RPMI7951 (cell line): ENCODE data around the gene FAM3A. TPM values are rescaled to one million over a fixed set of nuclear protein-coding genes. Genes with fewer than 3 reads are reported as not detected.
A peak's percentile ranks its signal among the peaks of the same experiment; 100 is the strongest.

Experiments used
- DNase-seq: peaks from one replicate; pipeline ENCODE4 v3.0.0-alpha.2; 2012; ENCODE audit warnings: low read depth
- total RNA-seq: library from RNA; depleted of rRNA; stranded (reverse); fragments of >200 nt; shearing (Covaris generic); gene quantifications from 2 replicates; pipeline ENCODE4 v1.2.3, GENCODE V29; 2014

Gene FAM3A
- total RNA-seq, 1 experiment from 2014 or later = 22.3 TPM

- peak; percentile 65 for DNase-seq
These were observed 18.7 kb upstream of the FAM3A start for GRCh38 chrX:154534526-154535322.

GRCh38 chrX:154532690-154533089 lies 16.7 kb upstream of the FAM3A start:
- DNase-seq = no peak

- no peak for DNase-seq
These were observed 15.6 kb upstream of the FAM3A start for GRCh38 chrX:154531626-154532025.

DNA sequence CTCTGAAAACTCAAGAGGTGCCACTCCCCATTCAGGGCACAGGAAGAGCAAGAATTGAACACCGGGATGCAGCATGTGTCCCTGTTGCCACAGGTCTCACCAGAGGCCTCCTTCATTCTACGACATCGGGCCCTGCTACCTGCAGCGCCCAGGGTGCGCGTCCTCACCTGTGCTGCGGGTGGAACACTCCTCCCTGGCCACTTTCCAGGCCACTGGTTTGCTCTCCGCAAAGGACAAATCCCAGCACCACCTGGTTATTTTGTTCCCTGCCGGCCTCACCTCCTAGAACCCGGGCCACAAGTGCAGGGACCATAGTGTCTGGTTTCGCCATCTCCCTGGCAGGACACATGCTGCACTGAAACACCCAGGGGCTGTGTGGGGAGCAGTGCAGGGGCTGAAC lies 14.3 kb upstream of the FAM3A start:
- no peak for DNase-seq

GRCh38 chrX:154529206-154529612 lies 13.2 kb upstream of the FAM3A start:
- no peak for DNase-seq

GRCh38 chrX:154526901-154527675 lies 11.1 kb upstream of the FAM3A start:
- DNase-seq = peak; percentile 66

- no peak for DNase-seq
These were observed 9.8 kb upstream of the FAM3A start for GRCh38 chrX:154525606-154526490.

DNA sequence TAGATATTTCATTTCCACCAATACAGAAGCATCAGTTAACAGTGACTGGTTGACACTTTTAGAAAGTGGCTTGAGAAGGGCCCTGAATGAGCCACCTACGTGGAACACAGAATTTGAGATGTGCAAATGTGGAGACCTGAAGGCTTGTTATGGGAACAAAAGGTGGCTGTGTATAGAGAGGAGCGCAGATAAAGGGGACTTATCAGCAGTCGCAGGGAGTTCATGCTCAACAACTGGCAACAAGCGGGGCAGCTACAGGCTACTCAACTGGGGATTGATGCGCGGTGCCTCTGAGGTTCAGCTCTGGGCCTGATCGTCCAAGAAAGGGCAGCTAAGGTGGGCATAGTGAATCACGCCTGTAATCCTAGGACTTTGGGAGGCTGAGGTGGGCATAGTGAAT lies 3.4 kb upstream of the FAM3A start:
- no peak for DNase-seq

- DNase-seq = no peak
These were observed 1.2 kb upstream of the FAM3A start for GRCh38 chrX:154517101-154517781.

GRCh38 chrX:154516656-154517100 lies 646 bp upstream of the FAM3A start:
- DNase-seq = no peak

- no peak for DNase-seq
These were observed 704 bp downstream of the FAM3A start for GRCh38 chrX:154515090-154515965.

DNA sequence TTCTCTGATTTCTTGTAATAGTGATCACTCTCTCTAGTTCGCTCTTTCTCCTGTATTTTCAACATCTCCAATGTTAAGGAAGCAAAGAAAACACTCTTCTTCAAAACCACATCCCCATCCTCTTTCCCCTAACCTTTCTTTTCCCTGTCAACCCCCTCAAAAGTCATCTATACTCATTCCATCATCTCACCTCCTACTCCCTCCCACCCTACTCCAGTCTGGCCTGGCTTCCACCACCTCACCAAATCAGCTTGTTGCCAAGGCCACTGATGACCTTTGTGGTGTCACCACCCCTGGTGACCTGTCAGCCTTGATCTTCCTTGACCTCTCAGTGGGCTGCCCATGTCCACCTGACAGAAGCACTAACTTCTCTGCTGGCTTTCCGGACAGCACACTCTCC lies 2.3 kb downstream of the FAM3A start:
- no peak for DNase-seq

DNA sequence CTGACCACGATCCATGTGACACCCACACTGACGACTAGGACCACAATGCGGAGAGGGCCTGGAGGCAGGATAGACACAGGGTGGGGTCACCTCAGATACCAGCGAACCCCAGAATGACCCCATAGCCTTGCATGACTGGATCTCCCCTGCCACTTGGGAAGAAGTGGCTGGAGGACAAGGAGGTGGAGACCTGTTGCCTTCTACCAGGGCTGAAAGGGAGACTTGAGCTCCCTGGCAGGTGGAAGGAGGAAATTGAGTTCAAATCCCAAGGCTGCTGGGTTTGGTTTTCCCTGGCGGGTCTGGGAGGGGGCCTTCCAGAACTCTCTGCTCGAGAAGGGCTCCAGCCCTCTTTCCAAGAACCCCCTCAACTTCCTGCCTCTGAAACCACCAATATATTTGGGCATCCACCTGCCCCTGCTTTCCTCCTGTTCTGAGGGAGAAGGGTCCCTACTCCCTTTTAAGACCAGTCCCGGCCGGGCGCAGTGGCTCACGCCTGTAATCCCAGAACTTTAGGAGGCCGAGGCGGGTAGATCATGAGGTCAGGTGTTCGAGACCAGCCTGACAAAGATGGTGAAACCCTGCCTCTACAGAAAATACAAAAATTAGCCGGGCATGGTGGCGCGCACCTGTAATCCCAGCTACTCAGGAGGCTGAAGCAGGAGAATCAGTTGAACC lies 3.0 kb downstream of the FAM3A start:
- no peak for DNase-seq

GRCh38 chrX:154511761-154512160 lies 4.3 kb downstream of the FAM3A start:
- no peak for DNase-seq

GRCh38 chrX:154509455-154509854 lies 6.6 kb downstream of the FAM3A start:
- no peak for DNase-seq

DNA sequence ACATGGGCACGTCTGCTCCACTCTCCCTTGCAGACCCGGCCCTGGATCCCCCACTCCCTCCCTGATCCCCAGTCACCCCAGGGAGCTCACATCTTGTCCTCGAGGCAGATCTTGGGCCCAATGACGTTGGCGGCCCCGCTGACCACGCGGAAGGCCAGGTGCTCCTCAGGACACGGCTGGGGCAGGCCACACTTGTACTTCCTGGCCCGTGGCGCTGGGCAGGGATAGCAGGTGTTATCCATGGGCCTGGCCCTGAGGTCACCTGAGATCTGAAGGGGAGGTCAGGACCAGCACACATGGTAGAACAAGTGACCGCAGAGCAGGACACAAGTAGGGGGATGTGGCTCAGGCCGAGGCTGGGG lies 7.7 kb downstream of the FAM3A start:
- no peak for DNase-seq

- no peak for DNase-seq
These were observed 8.2 kb downstream of the FAM3A start for GRCh38 chrX:154507673-154508383.

- no peak for DNase-seq
These were observed 9.3 kb downstream of the FAM3A start for GRCh38 chrX:154506483-154507332.
